Measurements from ENCODE around the gene CADM2.

The CADM2 gene

DNA sequence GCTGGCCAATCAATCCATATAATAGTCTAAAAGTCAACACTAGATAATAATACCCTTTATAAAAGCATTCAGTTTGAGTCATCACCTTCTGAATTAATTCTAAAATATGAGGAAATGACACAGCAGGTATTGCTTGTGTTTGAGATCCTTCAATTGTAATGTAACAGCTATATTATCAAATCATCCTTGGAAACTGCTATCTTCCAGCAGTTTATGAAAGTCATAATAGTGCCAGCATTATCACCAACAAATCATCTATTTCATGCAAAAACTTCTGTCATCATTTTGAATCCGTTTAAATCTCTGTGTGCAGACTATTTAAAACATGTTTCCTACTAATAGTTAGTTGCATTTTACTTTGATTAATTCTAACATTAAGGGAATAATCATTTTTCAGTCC, 468.7 kb downstream of the CADM2 start:
- no peak for DNase-seq (ENCODE audit: low spot score)
- TF ChIP-seq, protein P1, sequence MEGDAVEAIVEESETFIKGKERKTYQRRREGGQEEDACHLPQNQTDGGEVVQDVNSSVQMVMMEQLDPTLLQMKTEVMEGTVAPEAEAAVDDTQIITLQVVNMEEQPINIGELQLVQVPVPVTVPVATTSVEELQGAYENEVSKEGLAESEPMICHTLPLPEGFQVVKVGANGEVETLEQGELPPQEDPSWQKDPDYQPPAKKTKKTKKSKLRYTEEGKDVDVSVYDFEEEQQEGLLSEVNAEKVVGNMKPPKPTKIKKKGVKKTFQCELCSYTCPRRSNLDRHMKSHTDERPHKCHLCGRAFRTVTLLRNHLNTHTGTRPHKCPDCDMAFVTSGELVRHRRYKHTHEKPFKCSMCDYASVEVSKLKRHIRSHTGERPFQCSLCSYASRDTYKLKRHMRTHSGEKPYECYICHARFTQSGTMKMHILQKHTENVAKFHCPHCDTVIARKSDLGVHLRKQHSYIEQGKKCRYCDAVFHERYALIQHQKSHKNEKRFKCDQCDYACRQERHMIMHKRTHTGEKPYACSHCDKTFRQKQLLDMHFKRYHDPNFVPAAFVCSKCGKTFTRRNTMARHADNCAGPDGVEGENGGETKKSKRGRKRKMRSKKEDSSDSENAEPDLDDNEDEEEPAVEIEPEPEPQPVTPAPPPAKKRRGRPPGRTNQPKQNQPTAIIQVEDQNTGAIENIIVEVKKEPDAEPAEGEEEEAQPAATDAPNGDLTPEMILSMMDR (IDR thresholded peaks at IDR 0.05), result no peak
- H3K4me3 ChIP-seq, result no peak overlapping the region
- H3K27ac ChIP-seq, result no peak overlapping the region

DNA sequence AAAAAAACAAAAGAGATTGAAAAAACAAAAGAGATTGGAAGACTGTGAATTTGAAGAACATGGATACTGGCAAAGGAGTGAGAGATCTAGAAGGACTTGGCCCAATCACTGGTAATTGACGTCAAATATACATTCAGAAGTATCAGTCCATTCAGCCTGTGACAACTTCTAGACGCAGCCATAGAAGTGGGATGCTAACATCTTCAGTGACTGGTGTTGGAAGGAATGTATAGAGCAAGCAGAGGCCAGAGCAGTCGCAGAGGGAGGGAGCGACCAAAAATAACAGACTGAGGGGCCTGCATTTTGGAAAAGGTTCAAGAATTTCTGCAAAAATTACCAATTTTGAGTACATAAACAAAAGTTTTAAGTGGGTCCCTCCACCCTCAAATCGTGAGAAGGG, 473.3 kb downstream of the CADM2 start:
- no peak overlapping the region for H3K27ac ChIP-seq
- DNase-seq (ENCODE audit: low spot score), result no peak
- H3K4me3 ChIP-seq, result no peak overlapping the region
- TF ChIP-seq, protein P1 (IDR thresholded peaks at IDR 0.05), result no peak

DNA sequence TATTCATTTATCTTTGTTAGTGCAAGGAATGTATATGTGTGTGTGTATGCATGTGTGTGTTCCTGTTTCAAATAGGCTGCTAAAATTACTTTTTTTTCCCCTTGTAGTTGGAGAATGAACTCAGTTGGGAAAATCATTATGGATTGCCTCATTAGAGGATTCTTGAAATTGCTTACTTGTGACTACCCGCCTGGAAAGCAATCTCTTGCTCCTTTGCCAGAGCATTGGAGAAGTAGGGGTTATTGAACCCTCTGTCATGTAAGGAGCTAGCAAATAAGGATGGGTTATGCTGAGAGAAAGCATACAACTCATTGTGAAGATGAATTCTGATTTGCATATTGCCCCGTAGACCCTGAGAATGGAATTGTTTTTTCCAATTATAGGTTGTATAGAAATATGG, 474.5 kb downstream of the CADM2 start:
- DNase-seq (ENCODE audit: low spot score), result no peak
- TF ChIP-seq, protein P1 (IDR thresholded peaks at IDR 0.05), result no peak
- no peak overlapping the region for H3K27ac ChIP-seq
- H3K4me3 ChIP-seq, result no peak overlapping the region

DNA sequence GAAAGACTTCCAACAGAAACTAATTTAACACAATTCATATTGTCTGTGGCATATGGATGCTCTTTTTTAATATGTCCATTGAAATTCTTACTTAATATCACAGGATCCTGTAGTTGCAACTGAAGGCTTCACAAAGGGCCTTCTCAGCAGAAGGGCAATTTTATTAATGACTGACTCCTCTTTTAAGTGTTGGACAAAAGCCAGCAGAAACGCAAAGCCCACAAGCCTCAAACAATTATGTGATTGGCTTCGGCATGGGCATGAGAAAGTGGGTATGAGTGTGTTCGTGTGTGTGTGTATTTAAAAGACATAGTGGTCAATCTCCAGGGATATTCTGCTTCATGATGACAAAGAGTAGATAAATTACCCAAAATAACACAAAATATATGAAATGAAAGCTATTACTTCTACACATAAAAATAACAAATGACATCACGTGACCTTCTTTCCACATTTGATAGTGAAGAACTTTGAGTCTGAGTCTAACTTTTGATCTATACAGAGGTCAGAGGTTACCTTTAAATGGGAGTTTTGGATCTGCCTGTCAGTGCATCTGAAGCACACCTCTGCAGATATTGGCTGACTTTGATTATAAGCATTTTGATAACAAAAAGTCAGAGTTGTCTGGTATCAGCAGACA, 496.9 kb downstream of the CADM2 start:
- Histone ChIP-seq H3K27ac (no peak overlapping the region), H3K4me3 (no peak overlapping the region)
- DNase-seq (ENCODE audit: low spot score), result no peak
- TF ChIP-seq, protein P1 (IDR thresholded peaks at IDR 0.05), result no peak

DNA sequence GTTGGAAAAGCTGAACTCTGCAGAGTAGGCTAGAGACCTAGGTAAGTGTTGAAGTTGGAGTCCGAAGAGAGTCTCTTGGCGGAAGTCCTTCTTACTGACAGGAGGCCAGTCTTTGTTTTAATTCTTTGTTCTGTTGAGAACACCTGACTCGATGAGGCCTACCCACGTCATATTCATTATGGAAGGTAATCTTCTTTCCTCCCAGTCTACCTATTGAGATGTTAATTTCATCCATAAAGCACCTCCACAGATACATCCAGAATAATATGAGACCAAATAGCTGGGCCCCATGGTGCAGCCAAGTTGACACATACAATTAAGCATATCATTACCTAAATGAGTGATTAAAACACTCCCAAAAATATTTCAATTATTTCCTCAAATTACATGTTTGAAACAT, 515.5 kb downstream of the CADM2 start:
- TF ChIP-seq, protein P1 (IDR thresholded peaks at IDR 0.05), result no peak
- H3K4me3 ChIP-seq, result no peak overlapping the region

DNA sequence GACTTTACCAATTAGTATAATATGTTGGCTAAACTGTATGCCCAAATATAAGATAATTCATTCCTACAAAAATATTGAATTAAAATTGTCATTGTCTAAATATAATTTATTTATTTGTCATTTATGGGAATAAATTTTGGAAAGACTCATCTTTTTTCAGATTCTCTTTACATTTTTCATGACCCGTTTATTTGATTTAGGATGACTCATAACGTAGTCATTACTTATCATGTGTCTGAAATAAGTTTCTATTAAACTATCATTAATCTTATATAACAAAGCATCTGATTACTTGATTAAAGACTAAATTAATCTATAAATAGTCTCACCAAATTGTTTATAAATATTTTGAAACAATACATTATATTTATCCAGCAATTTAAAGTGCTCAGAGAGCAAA, 516.6 kb downstream of the CADM2 start:
- H3K4me3 ChIP-seq, result no peak overlapping the region
- no peak overlapping the region for H3K27ac ChIP-seq
- TF ChIP-seq, protein P1 (IDR thresholded peaks at IDR 0.05), result no peak
- no peak for DNase-seq (ENCODE audit: low spot score)

More for the DNA sequence above, 515.5 kb downstream of the CADM2 start:
- no peak for DNase-seq (ENCODE audit: low spot score)
- no peak overlapping the region for H3K27ac ChIP-seq

DNA sequence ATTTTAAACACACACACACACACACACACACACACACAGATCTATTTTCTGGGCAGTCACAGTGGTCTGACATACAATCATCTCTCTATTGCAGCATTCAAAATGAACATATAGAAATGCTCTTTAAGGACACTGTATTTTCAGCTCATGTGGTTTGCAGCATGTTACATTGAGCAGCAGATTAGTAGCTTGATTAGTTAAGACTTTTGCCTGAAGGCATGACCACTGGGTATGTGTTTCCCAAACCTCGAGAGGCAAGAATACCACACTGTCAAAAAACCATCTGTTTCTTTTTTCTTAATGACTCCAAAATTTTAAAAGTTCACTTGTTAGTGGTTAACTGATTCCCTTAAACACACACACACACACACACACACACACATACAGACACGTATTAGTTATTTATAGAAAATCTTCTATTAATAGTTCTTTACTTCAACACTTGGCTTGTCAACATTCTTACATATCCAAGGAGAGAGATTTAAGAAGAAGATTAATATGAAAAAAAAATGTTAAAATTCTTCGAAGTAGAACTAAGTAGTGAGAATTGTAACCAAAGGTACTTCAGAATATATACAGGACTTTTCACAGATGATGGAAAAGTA, 518.2 kb downstream of the CADM2 start:
- TF ChIP-seq, protein P1 (IDR thresholded peaks at IDR 0.05), result no peak
- Histone ChIP-seq H3K27ac (no peak overlapping the region), H3K4me3 (no peak overlapping the region)
- DNase-seq (ENCODE audit: low spot score), result no peak

Measured in coronary artery (tissue), 2 donors.